Activated CD4-positive, CD25-positive, alpha-beta regulatory T cell treated with anti-CD3 and anti-CD28 coated beads, Interleukin-2, amount 50 U/mL, for 72 hours (primary cell): ENCODE data around the gene NR5A2.

ENCODE experiments used
- DNase-seq: peaks from one replicate; pipeline ENCODE4 v3.0.0; 2021

NR5A2 gene

DNA sequence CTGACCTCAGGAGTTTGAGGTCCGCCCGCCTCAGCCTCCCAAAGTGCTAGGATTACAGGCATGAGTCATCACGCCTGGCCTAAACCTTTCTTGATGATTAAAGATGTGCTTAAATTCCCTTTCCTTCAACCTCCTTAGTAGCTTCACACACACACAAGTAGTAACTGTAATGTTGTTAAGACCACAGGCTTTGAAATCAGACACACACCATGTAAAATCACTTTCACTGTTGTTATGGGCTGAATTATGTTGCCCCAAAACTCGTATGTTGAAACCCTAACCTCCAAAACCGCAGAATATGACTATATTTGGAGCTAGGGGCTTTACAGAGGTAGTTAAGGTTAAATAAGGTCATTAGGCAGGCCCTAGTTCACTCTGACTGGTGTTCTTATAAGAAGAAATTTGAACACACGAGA lies 180.2 kb downstream of the NR5A2 start:
- no peak for DNase-seq

GRCh38 chr1:200211157-200211556 lies 183.6 kb downstream of the NR5A2 start:
- no peak for DNase-seq

DNA sequence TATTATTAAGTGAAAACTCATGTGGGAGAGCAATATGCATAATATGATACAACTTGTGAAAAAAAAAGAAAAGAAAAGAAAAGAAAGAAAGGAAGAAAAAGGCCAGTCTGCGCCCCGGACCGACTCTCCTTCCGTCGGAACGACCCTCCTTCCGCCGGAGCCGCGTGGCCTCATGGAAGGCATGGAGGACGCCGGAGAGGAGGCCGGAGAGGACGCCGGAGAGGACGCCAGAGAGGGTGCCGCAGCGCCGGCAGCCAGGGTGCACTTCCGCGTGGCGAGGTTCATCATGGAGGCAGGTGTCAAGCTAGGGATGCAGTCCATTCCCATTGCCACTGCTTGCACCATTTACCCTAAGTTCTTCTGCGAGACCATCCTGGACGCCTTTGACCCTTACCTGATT lies 185.9 kb downstream of the NR5A2 start:
- DNase-seq: no peak

- no peak for DNase-seq
Measured at GRCh38 chr1:200213921-200214320, 186.4 kb downstream of the NR5A2 start.

- no peak for DNase-seq
Measured at GRCh38 chr1:200215350-200215749, 187.8 kb downstream of the NR5A2 start.

DNA sequence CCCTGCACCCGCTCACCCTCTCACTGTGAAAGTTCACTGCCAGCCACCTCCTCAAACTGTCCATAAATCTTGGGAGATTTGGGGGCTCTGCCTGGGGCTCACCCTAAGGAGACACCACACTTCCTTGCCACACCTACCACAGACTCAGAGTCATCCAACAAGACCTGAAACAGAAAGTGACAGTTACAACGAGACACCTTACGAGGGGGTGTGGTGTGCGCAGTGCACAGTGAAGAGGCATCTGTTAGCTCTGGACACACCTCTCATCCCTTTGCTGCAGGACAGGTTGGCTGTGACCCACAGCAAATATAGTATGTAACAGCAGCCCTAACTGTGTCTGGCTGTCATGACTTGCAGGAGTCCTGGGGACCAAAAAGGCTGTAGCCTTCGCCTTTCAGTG lies 190.2 kb downstream of the NR5A2 start:
- no peak for DNase-seq

DNA sequence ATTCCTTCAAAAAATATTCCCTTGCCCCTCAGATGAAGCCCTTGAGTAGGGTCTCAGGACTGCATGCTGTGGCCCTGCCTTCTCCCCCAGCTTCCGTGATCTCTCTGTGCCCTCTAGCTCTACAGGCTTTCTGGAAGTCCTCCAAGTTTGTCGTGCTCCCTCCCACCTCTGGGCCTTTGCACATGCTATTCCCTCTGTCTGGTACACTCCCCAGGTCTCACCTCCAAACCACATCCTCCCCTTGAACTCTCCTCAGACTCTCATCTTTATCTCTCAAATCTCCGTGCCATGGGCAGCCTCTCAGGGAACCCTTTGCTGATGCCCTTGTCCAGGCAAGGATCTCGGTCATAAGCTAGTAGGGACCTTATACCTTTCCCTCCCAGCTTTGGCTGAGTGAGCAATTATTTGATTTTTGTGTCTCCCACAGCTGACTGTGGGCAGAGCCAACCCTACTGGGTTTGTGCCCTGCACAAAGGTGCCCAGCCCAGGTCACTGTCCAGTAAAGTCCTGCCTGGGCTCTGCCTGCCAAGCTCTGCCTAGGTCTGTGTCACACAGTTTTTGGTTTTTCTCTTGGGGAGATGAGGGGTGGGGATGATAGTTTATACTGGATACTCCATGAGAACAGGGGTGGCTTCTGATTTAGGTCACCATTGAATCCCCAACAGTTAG lies 194.2 kb downstream of the NR5A2 start:
- no peak for DNase-seq

- DNase-seq: no peak
Measured at GRCh38 chr1:200223207-200223606, 195.7 kb downstream of the NR5A2 start.

- DNase-seq: no peak
Measured at GRCh38 chr1:200223613-200224012, 196.1 kb downstream of the NR5A2 start.

DNA sequence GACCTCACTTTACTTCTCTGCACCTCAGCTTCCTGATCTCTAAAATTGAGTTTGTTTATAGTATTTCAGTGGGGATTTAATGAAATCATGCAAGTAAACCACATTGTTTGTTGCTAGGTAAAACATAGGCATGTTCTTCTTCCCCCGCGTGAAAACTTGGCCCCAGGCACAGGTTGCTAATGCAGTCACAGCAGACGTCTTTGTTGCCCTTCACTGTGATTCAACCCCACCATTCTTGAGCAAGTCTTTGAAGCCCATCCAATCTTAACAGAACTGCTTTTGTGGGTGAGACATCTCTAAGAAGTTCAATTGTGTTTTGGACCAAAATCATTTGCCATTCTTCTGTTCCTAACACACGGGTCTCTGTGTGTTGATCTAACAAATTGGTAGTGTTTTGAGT lies 196.8 kb downstream of the NR5A2 start:
- no peak for DNase-seq

DNA sequence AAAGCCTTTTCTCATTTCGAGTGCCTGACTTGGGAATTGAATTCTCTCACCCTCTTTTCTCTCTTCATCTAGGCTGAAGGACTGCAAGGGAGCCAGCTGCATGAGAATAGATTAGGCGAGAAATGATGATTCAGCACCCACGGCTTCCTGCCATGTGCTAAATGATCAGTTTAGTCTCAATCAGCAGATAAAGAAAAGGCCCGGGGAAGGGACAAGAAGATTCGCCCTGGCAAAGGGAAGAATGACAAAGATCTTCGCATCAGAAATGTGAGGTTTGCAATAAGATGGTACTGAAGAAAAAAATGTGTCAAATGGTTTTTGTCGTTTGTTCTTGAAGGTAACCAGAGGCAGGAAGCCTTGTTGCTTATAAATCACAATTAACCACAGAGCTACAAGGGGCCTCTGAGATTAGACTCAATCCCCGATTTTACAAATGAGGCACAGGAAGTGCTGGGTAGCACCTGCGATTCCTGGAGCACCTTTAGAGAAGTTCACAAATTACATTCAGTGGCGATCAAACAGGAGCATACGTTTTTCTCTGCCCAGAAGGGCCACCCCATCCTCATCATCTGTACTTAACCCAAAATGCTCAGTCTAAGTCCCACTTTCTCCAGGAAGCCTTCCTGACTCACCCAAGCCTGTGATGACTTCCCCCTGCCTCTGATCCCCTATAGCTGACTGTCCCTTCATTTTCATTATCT lies 198.9 kb downstream of the NR5A2 start:
- no peak for DNase-seq

- DNase-seq: no peak
Measured at GRCh38 chr1:200226969-200227303, 199.4 kb downstream of the NR5A2 start.
